ENCODE data around the gene EXD3.

DNA sequence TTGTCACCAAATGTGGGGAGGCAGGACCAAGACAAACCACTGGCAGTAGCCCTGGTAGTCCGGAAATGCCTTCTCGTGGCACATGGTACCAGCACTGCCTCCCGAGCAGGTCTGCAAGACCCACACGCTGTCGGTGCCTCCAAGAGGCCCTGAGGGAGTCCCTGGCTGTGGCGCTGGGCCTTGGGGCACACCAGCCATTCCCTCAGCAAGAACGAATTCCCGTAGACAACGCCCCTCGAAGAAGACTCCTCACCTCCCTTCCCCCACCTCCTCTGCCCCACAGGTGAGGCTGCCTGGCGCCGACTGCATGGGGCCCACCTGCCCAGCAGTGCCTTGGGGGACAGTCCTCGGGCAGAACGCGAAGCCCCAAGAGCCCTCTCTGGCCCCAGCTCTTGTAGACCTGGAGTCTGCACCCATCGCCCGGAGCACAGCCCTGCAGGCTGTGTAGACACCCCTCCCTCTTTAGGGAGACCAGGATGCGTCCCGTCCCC, 56.0 kb downstream of the EXD3 start:
- TF ChIP-seq CTCF (IDR thresholded peaks at IDR 0.05) = no peak
- no peak for TF ChIP-seq POLR2A (IDR thresholded peaks at IDR 0.05)
